Ishikawa (cell line): ENCODE data around the gene ZP1.

Source experiments
- CEBPB ChIP-seq: IDR thresholded peaks from 2 replicates; pipeline ENCODE4 v1.6.1; 2012
- EGR1 ChIP-seq: IDR thresholded peaks from 2 replicates; pipeline ENCODE4 v1.6.1; 2012
- TAF1 ChIP-seq: IDR thresholded peaks from 2 replicates; pipeline ENCODE4 v1.6.1; 2012; ENCODE audit warnings: low read depth, mild to moderate bottlenecking
- YY1 ChIP-seq: IDR thresholded peaks from 2 replicates; pipeline ENCODE4 v1.6.1; 2012; ENCODE audit warnings: low read depth

- TF ChIP-seq EGR1 (no peak), TAF1 (no peak), YY1 (no peak), CEBPB (no peak)
Observed at GRCh38 chr11:60831143-60831500, 36.2 kb upstream of the ZP1 start.
